ENCODE data around the gene F3. TPM values are rescaled to one million over a fixed set of nuclear protein-coding genes. Genes with fewer than 3 reads are reported as not detected.

The F3 gene
- total and polyA plus RNA-seq, 4 donors = 1.0 to 2.7 (median 1.4) TPM

- H3K4me1 ChIP-seq (ENCODE audit: control insufficient read depth in 4 of 4, insufficient read depth in 4 of 4, low read length in 3 of 4) = no peaks in the 10 kb centered on the region
- no peak overlapping the region for H3K4me3 ChIP-seq (ENCODE audit: low read depth in 1 of 3, low read length in 3 of 3)
- no peak for DNase-seq (ENCODE audit: low spot score)
- TF ChIP-seq EGR1 (IDR thresholded peaks at IDR 0.05; ENCODE audit: low read depth in 2 of 2) (no peak), MAX (IDR thresholded peaks at IDR 0.05) (no peak), HNF4A (conservative IDR thresholded peaks at IDR 0.05) (no peak), RAD21 (IDR thresholded peaks at IDR 0.05) (no peak), RXRA (IDR thresholded peaks at IDR 0.05) (no peak), FOXA1 (IDR thresholded peaks at IDR 0.05) (no peak), ATF3 (IDR thresholded peaks at IDR 0.05) (no peak), FOXA2 (IDR thresholded peaks at IDR 0.05) (no peak), NR2F2 (IDR thresholded peaks at IDR 0.05) (no peak), YY1 (IDR thresholded peaks at IDR 0.05) (no peak), GABPA (IDR thresholded peaks at IDR 0.05 in 1 of 2, conservative IDR thresholded peaks at IDR 0.05 in 1 of 2) (no peak), SP1 (IDR thresholded peaks at IDR 0.05) (no peak)
- TF ChIP-seq, protein P1, sequence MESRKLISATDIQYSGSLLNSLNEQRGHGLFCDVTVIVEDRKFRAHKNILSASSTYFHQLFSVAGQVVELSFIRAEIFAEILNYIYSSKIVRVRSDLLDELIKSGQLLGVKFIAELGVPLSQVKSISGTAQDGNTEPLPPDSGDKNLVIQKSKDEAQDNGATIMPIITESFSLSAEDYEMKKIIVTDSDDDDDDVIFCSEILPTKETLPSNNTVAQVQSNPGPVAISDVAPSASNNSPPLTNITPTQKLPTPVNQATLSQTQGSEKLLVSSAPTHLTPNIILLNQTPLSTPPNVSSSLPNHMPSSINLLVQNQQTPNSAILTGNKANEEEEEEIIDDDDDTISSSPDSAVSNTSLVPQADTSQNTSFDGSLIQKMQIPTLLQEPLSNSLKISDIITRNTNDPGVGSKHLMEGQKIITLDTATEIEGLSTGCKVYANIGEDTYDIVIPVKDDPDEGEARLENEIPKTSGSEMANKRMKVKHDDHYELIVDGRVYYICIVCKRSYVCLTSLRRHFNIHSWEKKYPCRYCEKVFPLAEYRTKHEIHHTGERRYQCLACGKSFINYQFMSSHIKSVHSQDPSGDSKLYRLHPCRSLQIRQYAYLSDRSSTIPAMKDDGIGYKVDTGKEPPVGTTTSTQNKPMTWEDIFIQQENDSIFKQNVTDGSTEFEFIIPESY (IDR thresholded peaks at IDR 0.05) = no peak
- TF ChIP-seq, protein P2, sequence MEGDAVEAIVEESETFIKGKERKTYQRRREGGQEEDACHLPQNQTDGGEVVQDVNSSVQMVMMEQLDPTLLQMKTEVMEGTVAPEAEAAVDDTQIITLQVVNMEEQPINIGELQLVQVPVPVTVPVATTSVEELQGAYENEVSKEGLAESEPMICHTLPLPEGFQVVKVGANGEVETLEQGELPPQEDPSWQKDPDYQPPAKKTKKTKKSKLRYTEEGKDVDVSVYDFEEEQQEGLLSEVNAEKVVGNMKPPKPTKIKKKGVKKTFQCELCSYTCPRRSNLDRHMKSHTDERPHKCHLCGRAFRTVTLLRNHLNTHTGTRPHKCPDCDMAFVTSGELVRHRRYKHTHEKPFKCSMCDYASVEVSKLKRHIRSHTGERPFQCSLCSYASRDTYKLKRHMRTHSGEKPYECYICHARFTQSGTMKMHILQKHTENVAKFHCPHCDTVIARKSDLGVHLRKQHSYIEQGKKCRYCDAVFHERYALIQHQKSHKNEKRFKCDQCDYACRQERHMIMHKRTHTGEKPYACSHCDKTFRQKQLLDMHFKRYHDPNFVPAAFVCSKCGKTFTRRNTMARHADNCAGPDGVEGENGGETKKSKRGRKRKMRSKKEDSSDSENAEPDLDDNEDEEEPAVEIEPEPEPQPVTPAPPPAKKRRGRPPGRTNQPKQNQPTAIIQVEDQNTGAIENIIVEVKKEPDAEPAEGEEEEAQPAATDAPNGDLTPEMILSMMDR (IDR thresholded peaks at IDR 0.05; ENCODE audit: low read depth, low read length, missing input control) = no peak
- H3K27me3 ChIP-seq (ENCODE audit: control insufficient read depth in 4 of 4, insufficient read depth in 4 of 4, low read length in 3 of 4) = no peaks in the 10 kb centered on the region
- no peaks in the 10 kb centered on the region for H3K9me3 ChIP-seq (ENCODE audit: control insufficient read depth in 4 of 4, low read length in 3 of 4)
- no peaks in the 10 kb centered on the region for H3K36me3 ChIP-seq (ENCODE audit: control insufficient read depth in 4 of 4, insufficient read depth in 3 of 4, low read depth in 1 of 4, low read length in 3 of 4)
- 92% methylated on average over 10 of the region's 10 CpGs for WGBS
- no peak overlapping the region for H3K27ac ChIP-seq (ENCODE audit: low read depth in 1 of 2, low read length in 2 of 2)
- H3K9ac ChIP-seq (ENCODE audit: low read depth in 1 of 2, low read length in 2 of 2) = no peak overlapping the region
Observed at GRCh38 chr1:94580367-94581115, 39.0 kb upstream of the F3 start.

- Histone ChIP-seq H3K4me1 (ENCODE audit: control insufficient read depth in 4 of 4, insufficient read depth in 4 of 4, low read length in 3 of 4) (no peaks in the 10 kb centered on the region), H3K27me3 (ENCODE audit: control insufficient read depth in 4 of 4, insufficient read depth in 4 of 4, low read length in 3 of 4) (no peaks in the 10 kb centered on the region), H3K27ac (ENCODE audit: low read depth in 1 of 2, low read length in 2 of 2) (no peak overlapping the region), H3K4me3 (ENCODE audit: low read depth in 1 of 3, low read length in 3 of 3) (no peak overlapping the region), H3K9me3 (ENCODE audit: control insufficient read depth in 4 of 4, low read length in 3 of 4) (no peaks in the 10 kb centered on the region), H3K9ac (ENCODE audit: low read depth in 1 of 2, low read length in 2 of 2) (no peak overlapping the region), H3K36me3 (ENCODE audit: control insufficient read depth in 4 of 4, insufficient read depth in 3 of 4, low read depth in 1 of 4, low read length in 3 of 4) (no peaks in the 10 kb centered on the region)
- DNase-seq (ENCODE audit: low spot score) = no peak
- WGBS = 66% methylated on average over 2 of the region's 2 CpGs
- TF ChIP-seq RAD21 (IDR thresholded peaks at IDR 0.05) (no peak), FOXA2 (IDR thresholded peaks at IDR 0.05) (no peak), NR2F2 (IDR thresholded peaks at IDR 0.05) (no peak), JUND (IDR thresholded peaks at IDR 0.05) (no peak), EGR1 (IDR thresholded peaks at IDR 0.05; ENCODE audit: low read depth in 2 of 2) (no peak), ATF3 (IDR thresholded peaks at IDR 0.05) (no peak)
- TF ChIP-seq, protein P1 (IDR thresholded peaks at IDR 0.05) = no peak
Observed at GRCh38 chr1:94579876-94580294, 38.3 kb upstream of the F3 start.

Measured in liver (tissue), 9 donors.